ENCODE data around the gene TGM2.

The TGM2 gene

GRCh38 chr20:38091441-38092216 lies 73.4 kb downstream of the TGM2 start:
- DNase-seq (ENCODE audit: low spot score) = no peak

DNA sequence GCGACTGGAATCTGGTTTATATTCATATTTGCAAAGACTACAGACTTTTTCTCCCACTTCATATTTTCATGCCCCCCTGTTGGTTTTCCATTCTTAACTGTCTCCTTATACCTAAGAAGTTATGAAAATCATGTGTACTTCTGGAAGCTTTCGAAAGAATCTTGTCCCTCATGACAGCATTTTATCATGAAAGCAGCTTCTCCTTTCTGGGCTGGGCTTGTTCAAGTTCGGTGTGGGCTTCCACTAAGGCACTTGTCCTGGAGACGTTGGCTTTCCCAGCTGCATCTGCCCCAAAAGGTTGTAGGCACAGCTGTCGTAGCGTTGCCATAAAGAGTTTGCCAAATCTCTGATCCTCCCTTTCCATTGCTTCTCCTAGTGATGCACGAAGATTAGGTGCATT lies 75.0 kb downstream of the TGM2 start:
- DNase-seq (ENCODE audit: low spot score) = no peak

GRCh38 chr20:38089500-38089899 lies 75.6 kb downstream of the TGM2 start:
- DNase-seq (ENCODE audit: low spot score) = no peak

- DNase-seq (ENCODE audit: low spot score) = no peak
These were observed 80.0 kb downstream of the TGM2 start for GRCh38 chr20:38085026-38085425.

- DNase-seq (ENCODE audit: low spot score) = no peak
These were observed 80.6 kb downstream of the TGM2 start for GRCh38 chr20:38084425-38084951.

DNA sequence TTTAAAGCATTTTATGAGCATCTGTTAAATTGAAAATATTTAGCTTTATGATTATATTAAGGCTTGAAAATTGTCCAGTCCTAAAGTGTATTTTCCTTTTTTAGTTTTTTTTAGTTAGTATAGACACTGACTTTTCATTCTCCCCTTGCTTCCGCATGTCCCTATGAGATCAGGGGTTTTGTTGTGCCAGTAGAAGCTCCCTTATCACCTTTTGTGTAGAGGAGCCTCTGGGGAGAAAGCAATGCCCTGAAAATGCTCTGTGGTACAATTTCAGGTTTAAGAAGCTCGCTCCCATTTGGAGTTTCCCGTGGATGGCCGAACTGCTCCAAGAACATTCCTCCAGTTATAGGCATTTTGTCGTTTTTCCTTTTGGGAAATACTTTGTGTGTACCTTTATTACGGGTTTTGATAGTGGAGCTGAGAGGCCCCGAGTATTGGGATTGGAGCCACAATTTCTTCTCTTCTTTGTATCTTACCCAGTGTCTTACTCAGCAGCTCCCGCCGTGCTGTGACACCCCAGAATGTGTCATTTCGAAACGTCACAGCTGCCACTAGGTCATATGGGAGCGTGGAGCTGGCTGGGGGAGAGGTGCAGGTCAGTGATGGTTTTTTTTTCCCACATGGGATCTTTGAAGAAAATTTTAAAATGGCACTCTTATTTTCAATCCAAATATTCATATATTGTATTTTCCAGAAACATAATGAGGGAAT lies 81.6 kb downstream of the TGM2 start:
- no peak for DNase-seq (ENCODE audit: low spot score)

- no peak for DNase-seq (ENCODE audit: low spot score)
These were observed 82.2 kb downstream of the TGM2 start for GRCh38 chr20:38082894-38083293.

DNA sequence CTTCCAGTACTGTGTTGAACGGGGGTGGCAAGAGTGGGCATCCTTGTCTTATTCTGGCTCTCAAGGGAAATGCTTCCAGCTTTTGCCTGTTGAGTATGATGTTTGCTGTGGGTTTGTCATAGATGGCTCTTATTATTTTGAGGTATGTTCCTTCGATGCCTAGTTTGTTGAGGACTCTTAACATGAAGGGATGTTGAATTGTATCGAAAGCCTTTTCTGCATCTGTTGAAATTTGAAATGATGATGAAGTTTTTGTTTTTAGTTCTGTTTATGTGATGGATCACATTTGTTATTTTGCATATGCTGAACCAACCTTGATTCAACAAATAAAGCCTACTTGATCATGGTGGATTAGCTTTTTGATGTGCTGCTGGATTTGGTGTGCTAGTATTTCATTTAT lies 83.5 kb downstream of the TGM2 start:
- DNase-seq (ENCODE audit: low spot score) = no peak

DNA sequence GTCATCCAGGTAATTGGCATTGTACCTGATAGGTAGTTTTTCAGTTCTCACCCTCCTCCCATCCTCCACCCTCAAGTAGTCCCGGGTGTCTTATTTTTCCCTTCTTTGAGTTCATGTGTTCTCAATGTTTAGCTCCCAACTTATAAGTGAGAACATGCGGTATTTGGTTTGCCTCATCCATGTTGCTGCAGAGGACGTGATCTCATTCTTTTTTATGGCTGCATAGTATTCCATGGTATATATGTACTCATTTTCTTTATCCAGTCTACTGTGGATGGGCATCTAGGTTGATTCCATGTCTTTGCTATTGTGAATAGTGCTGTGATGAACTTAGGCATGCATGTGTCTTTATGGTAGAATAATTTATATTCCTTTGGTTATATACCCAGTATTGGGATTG lies 85.7 kb downstream of the TGM2 start:
- DNase-seq (ENCODE audit: low spot score) = no peak

- DNase-seq (ENCODE audit: low spot score) = no peak
These were observed 87.0 kb downstream of the TGM2 start for GRCh38 chr20:38078084-38078483.

All from globus pallidus (tissue), 1 donor.